A673 (cell line): ENCODE measurements around the gene SYNRG. TPM values are rescaled to one million over a fixed set of nuclear protein-coding genes. Genes with fewer than 3 reads are reported as not detected.

Source experiments
- BruUV-seq: library from RNA; stranded (reverse); fragments of 400-500 nt; replicated peaks from 2 replicates; lab custom pipeline; 2021; lab: Mats Ljungman, UMichigan
- CTCF ChIA-PET: fragments of 300-600 bp; sonication (Branson Sonifier 250); formaldehyde crosslinking; loops from one replicate; lab custom pipeline; 2022; ENCODE audit warnings: antibody characterized with exemption; lab: Charles Lee
- POLR2A ChIA-PET: fragments of 300-600 bp; sonication (Branson Sonifier 250); formaldehyde crosslinking; loops from one replicate; lab custom pipeline; 2022; ENCODE audit warnings: antibody characterized with exemption; ENCODE audit not compliant: low non-redundant PET; lab: Charles Lee
- DNase-seq: peaks from one replicate; pipeline ENCODE4 v3.0.0-alpha.2; 2015; ENCODE audit warnings: low spot score
- H3K27ac ChIP-seq: fragments of 200-600 bp; sonication (generic); 2 replicates; pipeline ENCODE4 v1.5.1; 2016; ENCODE audit warnings: mixed run types, low read depth, mild to moderate bottlenecking, mixed read lengths, antibody characterized with exemption, low read length; ENCODE audit not compliant: poor library complexity, severe bottlenecking
- H3K27me3 ChIP-seq: fragments of 200-600 bp; sonication (generic); replicated peaks from 2 replicates; pipeline ENCODE4 v1.6.1; 2017; ENCODE audit warnings: mixed run types, low read depth, mild to moderate bottlenecking, mixed read lengths, antibody characterized with exemption, low read length; ENCODE audit not compliant: insufficient read depth, poor library complexity
- H3K36me3 ChIP-seq: fragments of 200-600 bp; sonication (generic); 2 replicates; pipeline ENCODE4 v1.6.1; 2016; ENCODE audit warnings: mixed run types, mild to moderate bottlenecking, mixed read lengths, antibody characterized with exemption, low read length; ENCODE audit not compliant: insufficient read depth, poor library complexity, severe bottlenecking
- H3K4me1 ChIP-seq: fragments of 200-600 bp; sonication (generic); 2 replicates; pipeline ENCODE4 v1.6.1; 2017; ENCODE audit warnings: mixed run types, mild to moderate bottlenecking, mixed read lengths, antibody characterized with exemption, low read length; ENCODE audit not compliant: insufficient read depth, poor library complexity, severe bottlenecking
- H3K4me3 ChIP-seq: fragments of 200-600 bp; sonication (generic); 2 replicates; pipeline ENCODE4 v1.5.1; 2016; ENCODE audit warnings: low read depth, mixed run types, mild to moderate bottlenecking, mixed read lengths, low read length; ENCODE audit not compliant: poor library complexity, severe bottlenecking
- H3K9me3 ChIP-seq: fragments of 200-600 bp; sonication (generic); 2 replicates; pipeline ENCODE4 v1.6.1; 2016; ENCODE audit warnings: mixed run types, low read depth, mild to moderate bottlenecking, mixed read lengths, antibody characterized with exemption, low read length; ENCODE audit not compliant: poor library complexity, severe bottlenecking
- EZH2 ChIP-seq: fragments of 200-600 bp; sonication (generic); IDR thresholded peaks from 2 replicates; pipeline ENCODE4 v1.6.1; 2017; ENCODE audit warnings: borderline replicate concordance, low read depth, mild to moderate bottlenecking, mixed read lengths, antibody characterized with exemption, low read length; ENCODE audit not compliant: poor library complexity, severe bottlenecking
- intact Hi-C: fragments of 100-400 bp; cut with micrococcal nuclease; formaldehyde crosslinking; loops from one replicate; pipeline ENCODE4 v1.10.0; 2022; ENCODE audit not compliant: unreplicated experiment
- total RNA-seq: library from RNA; stranded (reverse); gene quantifications from 2 replicates; pipeline ENCODE4 v1.2.3, GENCODE V29; 2021
- TF ChIP-seq, protein P1 (sequence below): fragments of 300-800, 200-600 bp; sonication (generic); conservative IDR thresholded peaks from 2 replicates; pipeline ENCODE4 v1.5.1; 2017; ENCODE audit warnings: low read depth, mild to moderate bottlenecking, antibody characterized with exemption, low read length, moderate library complexity, mixed read lengths

The SYNRG gene
- total RNA-seq, 1 experiment from 2014 or later = 22.5 TPM

DNA sequence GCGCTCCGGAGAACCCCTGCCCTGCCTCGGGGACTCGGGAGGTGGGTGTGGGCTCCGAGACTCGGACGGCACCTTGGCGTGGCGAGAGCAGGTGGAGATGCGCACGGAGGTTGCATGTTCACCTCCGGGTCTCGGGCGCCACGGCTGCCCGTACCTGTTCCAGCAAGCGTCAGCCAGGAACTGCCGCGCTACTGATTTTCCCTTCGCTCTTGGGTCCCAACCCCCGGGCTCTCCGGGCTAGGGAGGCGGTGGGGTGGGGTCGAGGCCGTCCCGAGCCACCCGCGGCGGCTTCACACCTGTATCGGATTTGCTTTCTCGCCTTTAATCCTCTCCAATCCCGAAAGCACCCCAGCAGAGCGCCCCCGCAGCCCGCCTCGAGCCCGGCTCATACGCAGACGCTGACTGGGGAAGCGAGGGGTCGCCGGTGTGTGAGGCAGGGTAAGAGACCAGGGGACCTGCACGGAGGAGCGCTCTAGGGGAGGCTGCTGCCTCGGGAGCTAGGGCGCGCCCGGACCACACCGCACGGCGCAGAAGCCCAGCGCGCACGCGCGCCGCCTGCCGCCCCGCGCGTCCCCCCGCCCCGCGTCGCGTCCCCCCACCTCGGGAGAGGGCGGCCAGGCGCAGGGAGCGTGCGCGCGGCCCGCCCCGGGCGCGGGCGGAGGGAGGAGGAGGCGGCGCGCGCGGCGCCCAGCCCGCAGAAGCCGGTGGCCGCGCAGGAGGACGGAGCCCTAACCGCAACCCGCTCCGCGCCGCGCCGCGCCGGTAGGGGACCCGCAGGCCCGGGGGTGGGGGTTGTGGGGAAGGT is 119.8 kb downstream of the SYNRG start, which contains the start of gene DUSP14:
Gene DUSP14 (plus strand): TSS at position 695 of the 805 bp plus-strand sequence. CDS start 22,382 bp downstream, outside the sequence.
- Histone ChIP-seq H3K36me3 (no peaks in the 10 kb centered on the region), H3K27ac (peak within 1 kb of the TSS; percentile 75), H3K4me1 (peaks cover 13% of the 10 kb centered on the region), H3K4me3 (peak within 1 kb of the TSS; percentile 65), H3K9me3 (no peaks in the 10 kb centered on the region), H3K27me3 (no peaks in the 10 kb centered on the region)
- BruUV-seq = no TSS peak
- no peak for TF ChIP-seq EZH2
- TF ChIP-seq, protein P1, sequence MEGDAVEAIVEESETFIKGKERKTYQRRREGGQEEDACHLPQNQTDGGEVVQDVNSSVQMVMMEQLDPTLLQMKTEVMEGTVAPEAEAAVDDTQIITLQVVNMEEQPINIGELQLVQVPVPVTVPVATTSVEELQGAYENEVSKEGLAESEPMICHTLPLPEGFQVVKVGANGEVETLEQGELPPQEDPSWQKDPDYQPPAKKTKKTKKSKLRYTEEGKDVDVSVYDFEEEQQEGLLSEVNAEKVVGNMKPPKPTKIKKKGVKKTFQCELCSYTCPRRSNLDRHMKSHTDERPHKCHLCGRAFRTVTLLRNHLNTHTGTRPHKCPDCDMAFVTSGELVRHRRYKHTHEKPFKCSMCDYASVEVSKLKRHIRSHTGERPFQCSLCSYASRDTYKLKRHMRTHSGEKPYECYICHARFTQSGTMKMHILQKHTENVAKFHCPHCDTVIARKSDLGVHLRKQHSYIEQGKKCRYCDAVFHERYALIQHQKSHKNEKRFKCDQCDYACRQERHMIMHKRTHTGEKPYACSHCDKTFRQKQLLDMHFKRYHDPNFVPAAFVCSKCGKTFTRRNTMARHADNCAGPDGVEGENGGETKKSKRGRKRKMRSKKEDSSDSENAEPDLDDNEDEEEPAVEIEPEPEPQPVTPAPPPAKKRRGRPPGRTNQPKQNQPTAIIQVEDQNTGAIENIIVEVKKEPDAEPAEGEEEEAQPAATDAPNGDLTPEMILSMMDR = no peak
- peak; percentile 86 for DNase-seq
- intact Hi-C loops = no loop called here
- POLR2A ChIA-PET = no interaction called here
- CTCF ChIA-PET = no interaction called here

DNA sequence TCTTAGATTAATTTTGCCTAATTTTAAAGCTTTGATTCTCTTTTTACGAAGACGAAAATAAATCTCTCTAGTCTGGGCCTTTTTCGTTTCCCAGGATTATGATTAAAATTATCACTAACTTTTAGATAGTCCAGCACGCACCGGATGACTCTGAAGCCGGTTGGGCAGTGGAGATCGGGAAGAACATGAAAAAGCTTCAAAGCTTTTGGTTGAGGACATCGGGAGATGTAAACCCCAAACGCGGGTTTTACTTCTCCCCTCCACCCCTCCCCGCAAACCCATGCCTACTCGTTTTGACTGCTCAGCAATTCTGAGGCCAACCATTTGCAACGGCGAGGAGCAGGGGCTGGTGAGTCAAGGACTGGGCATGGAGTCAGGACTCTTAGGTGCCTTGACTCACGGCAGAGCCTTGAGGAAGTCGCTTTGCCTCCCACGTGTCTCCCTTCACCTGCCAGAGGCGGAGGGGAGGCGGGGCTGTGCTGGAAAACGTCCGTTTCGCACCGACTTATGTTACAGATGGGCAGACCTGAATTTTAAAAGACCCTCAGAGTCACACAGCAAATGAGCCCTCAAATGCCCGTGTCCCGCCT is 120.5 kb downstream of the SYNRG start:
- Histone ChIP-seq H3K27ac (peak overlapping the region; percentile 75), H3K27me3 (no peaks in the 10 kb centered on the region), H3K9me3 (no peaks in the 10 kb centered on the region), H3K36me3 (no peaks in the 10 kb centered on the region), H3K4me1 (peaks cover 15% of the 10 kb centered on the region), H3K4me3 (peak overlapping the region; percentile 65)
- ChIA-PET POLR2A (no interaction called here), CTCF (no interaction called here)
- DNase-seq = peak; percentile 37
- intact Hi-C loops = no loop called here
- BruUV-seq = no TSS peak
- TF ChIP-seq, protein P1 = no peak
- no peak for TF ChIP-seq EZH2

DNA sequence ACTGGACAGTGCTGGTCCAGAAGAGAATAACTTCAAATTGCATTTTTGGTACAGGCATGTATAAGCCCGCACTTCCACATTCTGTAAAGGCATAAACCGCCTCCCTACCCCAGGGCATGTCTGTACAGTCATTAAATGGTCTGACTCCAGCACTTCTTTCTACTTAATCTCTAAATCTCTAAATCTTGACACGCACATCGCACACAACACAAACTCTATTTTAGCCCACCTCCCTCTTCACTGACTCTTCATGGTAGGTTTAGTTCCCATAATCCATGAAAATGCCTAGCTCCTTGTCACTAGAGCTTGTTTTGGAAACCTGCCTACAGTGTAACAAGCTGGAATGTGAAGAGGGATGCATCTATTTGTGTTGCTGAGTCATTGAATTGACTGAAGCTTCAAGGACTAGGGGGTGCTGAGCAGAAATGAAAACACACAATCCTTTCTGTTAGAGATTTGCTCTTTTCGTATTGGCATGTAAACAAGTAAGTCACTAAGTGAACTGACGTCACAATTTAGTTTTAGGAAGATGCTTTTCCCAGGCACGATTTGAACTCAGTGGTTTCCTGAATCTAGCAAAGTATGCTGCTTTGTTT is 121.1 kb downstream of the SYNRG start:
- BruUV-seq = no TSS peak
- peak; percentile 64 for DNase-seq
- TF ChIP-seq, protein P1 = no peak
- TF ChIP-seq EZH2 = no peak
- intact Hi-C loops = no loop called here
- ChIA-PET CTCF (no interaction called here), POLR2A (no interaction called here)
- Histone ChIP-seq H3K4me3 (peak overlapping the region; percentile 65), H3K27me3 (no peaks in the 10 kb centered on the region), H3K36me3 (no peaks in the 10 kb centered on the region), H3K9me3 (no peaks in the 10 kb centered on the region), H3K27ac (peak overlapping the region; percentile 75), H3K4me1 (peaks cover 21% of the 10 kb centered on the region)
